Measurements from ENCODE around the gene ALKBH3. TPM values are rescaled to one million over a fixed set of nuclear protein-coding genes. Genes with fewer than 3 reads are reported as not detected.

Gene ALKBH3
- polyA plus RNA-seq, 4 donors = 29.1 to 39.3 (median 33.4) TPM

DNA sequence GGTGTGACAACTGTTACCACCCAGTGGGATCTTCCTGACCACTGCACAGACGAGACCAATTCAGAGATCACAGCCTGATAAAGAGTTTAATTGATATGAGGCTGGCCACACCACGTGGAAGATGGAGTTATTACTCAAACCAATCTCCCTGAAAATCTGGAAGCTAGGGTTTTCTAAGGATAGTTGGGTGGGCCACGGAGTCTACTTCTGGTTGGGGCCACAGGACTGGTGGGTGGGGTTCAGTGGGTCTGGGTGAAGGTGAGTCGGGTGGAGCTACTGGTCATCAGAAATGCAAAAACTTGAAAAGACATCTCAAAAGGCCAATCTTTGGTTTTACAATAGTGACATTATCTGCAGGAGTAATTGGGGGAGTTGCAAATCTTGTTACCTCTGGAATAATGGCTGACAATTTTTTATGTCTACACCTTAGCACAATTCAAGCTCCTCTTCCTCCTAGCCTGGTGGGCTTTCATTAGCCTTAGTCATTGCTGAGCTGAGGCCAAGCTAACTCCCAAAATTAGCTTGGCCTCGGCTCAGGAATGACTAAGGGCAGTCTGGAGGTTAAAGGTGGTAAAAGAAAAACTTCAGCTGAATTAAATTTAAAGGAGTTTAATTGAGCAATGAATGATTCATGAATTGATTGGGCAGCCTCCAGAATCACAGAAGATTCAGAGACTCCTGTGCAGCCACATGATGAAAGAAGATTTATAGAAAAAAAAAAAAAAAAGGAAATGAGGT is 74.9 kb downstream of the ALKBH3 start:
- DNase-seq (ENCODE audit: low read depth in 4 of 4, low spot score in 3 of 4) = no peak

DNA sequence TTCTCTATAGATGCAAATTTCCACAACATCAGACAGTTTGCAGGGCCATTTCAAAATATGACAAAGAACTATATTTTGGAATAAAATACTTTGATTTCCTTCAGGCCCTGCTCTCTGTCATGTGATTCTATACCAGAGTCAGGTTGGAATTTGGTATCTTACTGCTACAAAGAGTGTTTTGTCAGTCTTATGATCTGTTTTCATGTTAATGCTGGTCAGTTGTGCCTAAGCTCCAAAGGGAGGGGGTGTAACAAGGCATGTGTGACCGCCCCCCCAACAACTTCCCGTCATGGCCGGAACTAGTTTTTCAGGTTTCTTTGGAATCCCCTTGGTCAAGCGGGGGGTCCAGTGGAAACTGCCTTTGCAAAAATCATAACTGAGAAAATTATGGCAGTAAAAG is 76.9 kb downstream of the ALKBH3 start:
- no peak for DNase-seq (ENCODE audit: low read depth in 4 of 4, low spot score in 3 of 4)

DNA sequence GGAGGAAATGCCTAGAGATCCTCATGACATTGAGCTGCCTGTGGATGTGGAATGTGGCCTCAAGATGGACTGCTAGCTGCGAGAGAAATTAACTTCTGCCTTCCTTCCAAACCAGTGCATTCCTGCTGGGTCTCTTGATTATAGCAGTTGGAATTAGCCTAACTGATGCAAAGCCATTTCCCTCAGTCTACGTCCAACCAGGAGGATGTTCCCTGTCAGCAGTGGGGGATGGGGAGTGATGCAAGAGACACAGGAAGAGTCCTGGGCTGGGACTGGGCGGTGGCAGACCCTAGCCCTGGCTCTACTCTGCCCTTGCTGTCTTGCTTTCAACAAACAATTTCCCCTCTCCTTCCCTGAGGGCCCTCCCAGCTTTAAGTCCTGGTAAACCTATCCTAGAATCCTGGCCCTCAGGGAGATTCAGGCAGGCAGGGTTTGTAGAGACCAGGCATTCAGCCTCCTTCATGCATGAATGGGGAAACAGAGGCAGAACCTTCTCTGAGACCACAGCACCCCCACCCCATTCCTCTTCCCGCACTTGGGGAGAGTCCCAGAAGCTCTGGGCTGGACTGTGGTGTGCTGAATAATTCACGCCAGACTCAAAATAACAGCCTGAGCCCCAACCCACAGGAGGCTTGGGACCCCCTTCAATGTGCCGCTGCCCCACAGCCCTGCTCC is 78.8 kb downstream of the ALKBH3 start:
- no peak for DNase-seq (ENCODE audit: low read depth in 4 of 4, low spot score in 3 of 4)

DNA sequence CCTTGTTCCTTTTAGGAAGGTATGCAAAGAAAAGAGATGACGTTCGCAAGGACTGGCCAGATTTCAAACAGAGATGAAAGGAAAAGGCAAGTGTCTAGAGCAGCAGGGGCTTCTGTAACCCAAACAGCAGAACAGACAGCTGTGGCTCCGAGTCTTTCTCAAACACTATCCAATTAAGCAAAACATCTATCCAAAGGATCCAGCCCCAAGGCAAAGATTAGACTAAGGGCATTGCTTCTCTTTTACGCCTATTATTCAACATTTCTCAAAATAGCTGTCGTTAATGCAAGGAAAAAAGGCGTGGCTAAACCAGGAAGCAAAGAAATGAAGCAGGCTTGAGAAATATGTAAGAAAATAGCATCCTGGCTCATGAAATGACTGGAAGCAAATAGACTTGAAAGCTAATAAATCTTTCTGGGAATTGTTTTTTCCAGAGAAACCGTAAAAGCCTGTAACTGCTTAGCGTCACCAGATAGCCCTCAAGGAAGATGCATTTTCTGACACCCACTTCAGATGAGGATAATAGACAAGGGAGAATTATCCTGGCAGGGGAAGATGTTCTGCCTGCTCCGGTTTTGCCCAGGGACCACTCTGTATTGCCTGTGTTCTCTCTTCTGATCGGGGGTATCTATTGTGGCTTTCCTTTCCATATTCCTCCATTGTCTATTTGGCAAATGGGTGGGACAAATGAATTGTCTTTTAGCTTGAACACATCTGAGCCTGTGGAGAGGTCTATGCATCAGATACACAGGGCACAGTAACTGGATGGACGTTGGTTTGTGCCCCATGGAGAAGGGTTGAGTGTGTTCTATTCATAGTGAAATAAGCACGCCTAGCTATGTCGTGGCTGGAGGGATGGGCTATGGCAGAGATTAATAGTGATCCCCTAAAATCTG is 82.0 kb downstream of the ALKBH3 start:
- DNase-seq (ENCODE audit: low read depth in 4 of 4, low spot score in 3 of 4) = no peak

DNA sequence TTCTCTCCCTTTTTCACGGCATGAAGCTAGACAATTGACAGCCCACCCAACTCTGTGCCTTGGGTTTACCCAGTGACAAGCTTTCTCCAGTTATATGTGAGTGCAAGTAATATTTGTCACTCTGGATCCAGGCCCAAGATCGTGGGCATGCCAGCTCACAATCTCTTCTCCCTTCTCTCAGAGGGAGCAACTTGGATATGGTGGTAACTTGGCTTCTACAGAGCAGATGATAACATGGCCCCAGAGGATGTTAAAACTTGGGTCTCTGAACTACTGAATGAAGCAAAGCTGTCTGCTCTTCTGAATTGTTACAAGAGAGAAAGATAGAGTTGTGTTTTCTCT is 82.6 kb downstream of the ALKBH3 start:
- no peak for DNase-seq (ENCODE audit: low read depth in 4 of 4, low spot score in 3 of 4)

DNA sequence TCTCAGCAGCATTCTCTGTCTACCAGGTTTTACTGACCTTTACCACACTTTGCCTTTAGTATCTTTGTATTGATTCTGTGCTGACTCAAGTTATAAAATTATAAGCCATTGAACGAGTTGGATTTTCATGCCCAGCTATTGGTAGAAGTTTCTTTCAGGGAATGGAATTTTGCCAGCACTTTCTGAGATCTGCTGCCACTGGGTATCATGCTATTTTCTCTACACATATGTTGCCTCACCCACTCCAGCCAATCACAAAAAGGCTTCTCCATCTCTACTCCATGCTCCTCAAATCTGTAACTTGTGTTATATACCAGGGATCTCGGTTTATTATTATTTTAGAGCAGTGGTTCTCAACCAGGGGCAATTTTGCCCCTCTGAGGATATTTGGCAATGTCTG is 87.0 kb downstream of the ALKBH3 start:
- no peak for DNase-seq (ENCODE audit: low read depth in 4 of 4, low spot score in 3 of 4)

DNA sequence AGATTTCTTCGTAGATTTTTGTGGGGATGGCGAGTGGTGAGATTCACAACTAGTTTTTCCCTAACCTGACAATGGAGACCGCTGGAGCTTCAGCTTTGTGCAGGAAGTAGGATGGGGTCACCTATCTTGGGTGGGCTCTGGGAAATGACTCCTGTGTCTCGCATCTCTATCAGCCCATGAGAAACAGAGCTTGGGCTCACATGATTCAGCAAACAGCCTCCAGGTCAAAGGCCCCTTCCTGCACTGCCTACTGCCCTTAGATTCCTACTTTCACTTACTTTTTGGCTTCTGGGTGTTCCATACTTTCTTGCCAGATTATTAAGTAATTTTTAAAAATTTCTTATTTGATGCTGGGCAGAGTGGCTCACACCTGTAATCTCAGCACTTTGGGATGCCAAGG is 88.1 kb downstream of the ALKBH3 start:
- DNase-seq (ENCODE audit: low read depth in 4 of 4, low spot score in 3 of 4) = no peak

DNA sequence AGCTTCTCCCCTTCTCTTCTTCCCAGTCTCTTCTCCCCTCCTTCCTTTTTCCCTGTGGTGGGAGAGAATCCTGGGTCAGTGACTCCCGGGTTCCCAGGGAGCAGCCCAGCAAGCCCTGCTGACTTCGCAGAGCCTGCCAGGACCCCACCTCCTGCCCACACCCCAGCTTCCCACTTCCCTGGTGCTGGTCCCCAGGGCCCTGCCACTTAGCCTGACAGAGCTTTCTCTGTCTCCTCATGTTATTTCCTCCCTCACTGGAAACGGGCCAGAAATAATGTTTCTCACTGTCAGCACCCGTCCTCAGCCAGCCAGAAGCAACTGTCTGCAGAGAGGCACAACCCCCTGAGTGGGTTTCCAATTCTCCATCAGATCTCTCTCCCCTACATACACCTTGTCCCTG is 88.9 kb downstream of the ALKBH3 start:
- no peak for DNase-seq (ENCODE audit: low read depth in 4 of 4, low spot score in 3 of 4)

Other genes starting within 250 kb of the ALKBH3 start
- 100 to 1,000 TPM in 2 of 4 donors, 10 to 100 TPM in 2; 77.8 to 108 (median 95.4) TPM for gene HSD17B12, start 200.1 kb upstream of the ALKBH3 start, polyA plus RNA-seq (ENCODE audit: insufficient read length in 4 of 4)
- 10 to 100 TPM in 3 of 4 donors, 1 to 10 TPM in 1; 9.9 to 12.7 (median 10.7) TPM for gene C11orf96, start 61.8 kb downstream of the ALKBH3 start, polyA plus RNA-seq (ENCODE audit: insufficient read length in 4 of 4)
- gene ACCSL, start 167.2 kb downstream of the ALKBH3 start, polyA plus RNA-seq (ENCODE audit: insufficient read length in 4 of 4) = under 1 TPM in 1 of 4 donors, not detected in 3; 0.05 TPM
- gene ACCS, start 185.4 kb downstream of the ALKBH3 start, polyA plus RNA-seq (ENCODE audit: insufficient read length in 4 of 4) = 10 to 100 TPM; 21.0 to 46.8 (median 37.9) TPM
- 10 to 100 TPM; 71.2 to 78.2 (median 74.4) TPM for gene EXT2, start 214.8 kb downstream of the ALKBH3 start, polyA plus RNA-seq (ENCODE audit: insufficient read length in 4 of 4)

Data from right renal pelvis (tissue), 4 donors.